Kidney tubule cell (primary cell): ENCODE results near the gene ADAMTS7.
"Not testable (repeated sequence)": the region's sequence is repeated elsewhere in the genome, so short reads cannot be mapped to it uniquely, and the experiment has no call there.

Source experiments
- DNase-seq: peaks from one replicate; pipeline ENCODE4 v3.0.0-alpha.2; 2018; ENCODE audit warnings: low spot score

ADAMTS7 gene

GRCh38 chr15:78828920-78829319 is 17.7 kb upstream of the ADAMTS7 start:
- DNase-seq: no peak

- peak; percentile 25 for DNase-seq
These were observed 11.2 kb upstream of the ADAMTS7 start for GRCh38 chr15:78822514-78822913.

- DNase-seq: no peak
These were observed 540 bp upstream of the ADAMTS7 start for GRCh38 chr15:78811825-78812183.

- peak; percentile 22 for DNase-seq
These were observed 721 bp downstream of the ADAMTS7 start for GRCh38 chr15:78810362-78811123.

DNA sequence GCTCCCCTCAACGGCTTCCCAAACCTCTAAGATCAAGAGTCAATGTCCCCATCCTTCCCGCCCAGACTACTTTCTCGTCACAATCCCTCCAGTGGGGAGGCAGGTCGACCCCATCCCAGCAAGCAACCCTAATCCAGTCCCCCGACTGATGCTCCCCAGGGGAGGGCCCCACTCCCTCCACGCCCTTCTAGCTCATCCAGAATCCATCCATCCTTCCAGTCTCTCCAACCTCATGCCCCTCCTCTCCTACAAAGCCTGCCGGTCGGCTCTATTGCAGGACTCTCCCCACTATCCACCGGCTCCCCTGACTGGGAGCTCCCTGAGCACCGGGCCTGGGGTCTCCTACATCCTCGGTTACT is 1.3 kb downstream of the ADAMTS7 start:
- no peak for DNase-seq

DNA sequence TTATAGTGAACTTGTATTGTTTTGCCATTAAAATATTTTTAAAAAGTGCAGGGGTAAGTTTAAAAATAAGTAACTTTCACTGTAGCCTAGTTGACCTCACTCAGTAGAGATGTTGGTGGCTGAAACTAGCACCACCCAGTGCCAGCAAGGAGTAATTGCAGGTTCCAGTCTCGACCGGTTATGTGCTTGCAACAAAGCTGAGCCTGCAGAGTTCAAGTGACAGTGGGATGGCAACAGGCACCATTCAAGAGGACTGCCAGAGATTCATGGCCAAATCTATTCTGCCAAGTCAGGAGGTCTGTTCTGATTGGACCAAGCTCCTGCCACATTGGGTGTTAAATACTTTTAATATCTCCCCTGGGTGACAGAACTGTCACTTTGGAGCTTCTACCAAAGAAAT is 2.7 kb downstream of the ADAMTS7 start:
- peak; percentile 42 for DNase-seq

DNA sequence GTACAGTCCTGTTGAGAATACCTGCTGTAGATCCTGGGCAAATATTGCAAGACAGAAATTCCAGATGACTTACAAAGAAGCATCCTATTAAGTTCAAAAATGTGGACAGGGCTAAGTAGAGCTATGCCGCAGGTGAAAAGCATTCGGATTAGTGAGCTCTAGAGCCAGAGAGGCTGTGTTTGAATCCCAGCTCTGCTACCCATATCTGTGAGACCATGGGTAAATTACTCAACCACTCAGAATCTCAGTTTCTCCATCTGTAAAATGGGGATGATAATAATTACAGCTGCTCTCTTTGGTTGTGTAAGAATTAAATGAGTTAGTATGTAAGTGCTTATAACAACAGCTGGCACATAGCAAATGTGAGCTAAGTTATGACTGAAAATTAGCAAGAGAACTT is 3.9 kb downstream of the ADAMTS7 start:
- DNase-seq: no peak

DNA sequence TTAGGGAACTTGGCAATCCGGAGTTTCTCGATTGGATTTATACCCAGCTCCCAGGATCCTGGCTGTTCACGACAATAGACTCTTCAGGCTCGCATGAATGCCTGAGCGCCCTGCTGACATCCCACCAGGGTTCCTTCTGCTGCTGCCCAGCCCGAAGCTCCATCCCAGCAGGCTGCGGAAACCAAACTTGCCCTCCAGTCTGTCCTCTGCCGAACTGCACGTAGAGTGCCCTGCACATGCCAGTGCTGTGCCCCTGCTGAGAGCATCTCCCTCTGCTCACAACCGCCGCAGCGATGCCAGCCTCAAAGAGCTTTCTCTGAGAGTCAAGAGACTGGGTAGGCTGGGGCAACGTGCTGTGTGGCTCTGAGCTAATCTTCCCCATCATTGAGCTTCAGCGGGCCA is 6.9 kb downstream of the ADAMTS7 start:
- no peak for DNase-seq

DNA sequence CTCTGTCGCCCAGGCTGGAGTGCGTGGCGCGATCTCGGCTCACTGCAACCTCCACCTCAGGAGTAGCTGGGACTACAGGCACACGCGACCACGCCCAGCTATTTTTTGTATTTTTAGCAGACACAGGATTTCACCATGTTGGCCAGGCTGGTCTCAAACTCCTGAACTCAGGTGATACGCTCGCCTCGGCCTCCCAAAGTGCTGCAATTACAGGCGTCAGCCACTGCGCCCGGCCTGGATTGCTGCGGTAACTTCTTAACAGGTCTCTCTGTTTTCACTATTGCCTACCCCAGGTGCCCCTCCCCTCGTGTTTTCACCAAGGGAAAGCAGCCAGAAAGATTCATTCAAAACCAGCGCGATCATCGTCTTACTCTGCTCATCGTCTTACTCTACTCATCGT is 10.5 kb downstream of the ADAMTS7 start:
- no peak for DNase-seq

- DNase-seq: no peak
These were observed 11.1 kb downstream of the ADAMTS7 start for GRCh38 chr15:78800189-78800588.

DNA sequence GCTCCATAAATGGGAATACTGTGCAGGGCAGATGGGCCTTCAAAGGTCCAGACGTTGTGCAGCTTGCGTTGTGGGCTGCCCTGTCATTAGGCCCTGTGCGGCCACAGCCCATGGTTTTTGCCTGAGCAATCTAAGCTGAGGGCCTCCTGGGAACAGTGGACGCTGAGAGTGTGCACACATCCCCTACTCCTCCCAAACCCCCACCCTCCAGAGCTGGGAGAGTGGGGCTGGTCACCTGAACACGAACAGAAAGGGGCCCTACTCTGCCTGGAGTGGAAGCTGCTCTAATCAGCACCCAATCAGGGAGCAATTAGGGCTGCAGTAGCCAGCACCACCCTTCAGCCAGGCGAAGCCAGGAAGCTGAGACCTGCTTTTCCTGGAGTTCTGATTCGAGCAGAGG is 12.2 kb downstream of the ADAMTS7 start:
- not testable (repeated sequence) for DNase-seq

GRCh38 chr15:78798355-78798754 is 12.9 kb downstream of the ADAMTS7 start:
- DNase-seq: peak; percentile 31

DNA sequence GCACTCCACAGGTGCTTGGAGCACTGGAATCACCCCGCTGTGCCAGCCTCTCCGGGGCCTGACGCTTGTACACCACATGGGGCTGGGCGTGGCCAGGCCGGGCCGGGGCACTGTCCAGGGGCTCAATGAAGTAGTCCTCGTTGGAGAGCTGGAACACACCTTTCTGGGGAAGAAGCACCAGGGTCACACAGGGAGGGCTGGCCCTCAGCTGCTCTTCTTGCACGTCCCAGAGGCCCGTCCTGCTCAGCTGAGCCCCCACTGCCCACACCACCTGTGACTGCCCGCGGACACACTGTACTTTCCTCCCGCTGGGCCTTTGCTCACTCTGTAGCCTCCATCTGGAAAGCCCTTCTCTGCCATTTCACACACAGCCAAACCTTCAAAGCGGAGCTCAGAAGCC is 13.3 kb downstream of the ADAMTS7 start:
- DNase-seq: no peak

DNA sequence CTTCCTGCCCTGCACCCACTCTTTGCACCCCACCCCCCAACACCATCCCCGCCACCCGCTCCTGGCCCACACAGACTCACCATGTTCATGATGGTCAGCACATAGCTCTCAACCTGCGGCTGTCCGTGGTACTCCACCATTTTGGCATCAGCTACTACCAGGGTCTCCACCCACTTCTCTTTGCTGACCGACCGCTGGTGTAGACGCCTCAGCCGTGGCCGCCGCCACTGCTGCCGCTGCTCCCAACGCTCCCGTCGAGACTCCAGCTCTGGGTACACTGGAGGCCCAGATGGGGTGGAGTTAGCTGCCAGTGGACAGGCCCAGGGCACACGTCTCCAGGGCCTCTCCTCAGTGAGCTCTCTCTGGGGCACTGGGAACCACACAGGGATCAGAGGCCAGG is 14.8 kb downstream of the ADAMTS7 start:
- no peak for DNase-seq

GRCh38 chr15:78795043-78795442 is 16.2 kb downstream of the ADAMTS7 start:
- no peak for DNase-seq

DNA sequence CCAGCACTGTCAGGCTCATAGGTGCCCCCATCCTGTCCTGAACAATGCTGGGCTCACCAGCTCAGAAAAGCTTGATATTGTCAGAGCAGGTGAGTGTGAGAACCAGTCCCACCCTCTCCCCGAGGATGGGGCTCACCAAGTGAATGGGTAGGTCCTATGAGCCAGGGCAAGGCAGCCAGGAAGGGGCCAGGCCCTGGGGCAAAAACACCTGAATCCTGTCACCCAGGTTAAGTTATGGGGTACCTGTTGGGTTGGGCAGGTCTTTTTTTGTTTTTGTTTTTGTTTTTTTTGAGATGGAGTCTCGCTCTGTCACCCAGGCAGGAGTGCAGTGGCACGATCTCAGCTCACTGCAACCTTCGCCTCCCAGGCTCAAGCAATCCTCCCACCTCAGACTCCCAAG is 16.8 kb downstream of the ADAMTS7 start:
- DNase-seq: not testable (repeated sequence)

DNA sequence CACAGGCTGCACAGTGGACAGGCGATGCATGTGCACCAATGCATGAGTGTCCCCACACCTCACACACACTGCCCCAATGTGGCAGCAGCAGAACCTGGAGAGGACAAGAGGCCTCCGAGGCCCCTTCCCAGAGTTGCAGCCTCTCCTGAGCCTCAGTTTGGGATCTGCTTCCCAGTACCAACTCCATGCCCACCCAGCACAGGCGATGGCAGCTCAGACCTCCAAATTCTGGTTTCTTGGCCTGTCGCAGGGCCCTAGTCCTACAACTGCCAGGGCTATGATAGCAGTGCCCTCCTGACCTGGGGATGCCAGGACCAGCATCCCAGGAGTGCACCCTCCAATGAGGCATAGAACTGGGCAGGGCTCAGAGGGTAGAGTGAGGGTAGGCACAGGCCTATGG is 19.9 kb downstream of the ADAMTS7 start:
- no peak for DNase-seq

DNA sequence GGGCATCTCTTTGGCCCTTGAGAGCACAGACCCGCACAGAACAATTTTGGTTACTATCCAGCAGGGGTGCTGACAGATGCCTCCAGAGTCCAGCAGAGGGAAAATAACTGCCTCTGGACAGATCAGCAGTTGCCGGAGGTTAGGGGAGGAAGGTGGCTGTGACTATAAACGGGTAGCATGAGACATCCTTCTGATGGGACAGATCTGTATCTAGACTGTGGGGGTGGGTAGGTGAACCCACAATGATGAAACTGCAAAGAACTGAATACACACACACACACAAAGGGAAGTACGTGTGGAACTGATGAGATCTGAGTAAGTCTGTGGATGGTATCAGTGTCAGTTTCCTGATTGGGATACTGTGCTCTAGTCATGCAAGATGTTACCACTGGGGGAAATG is 21.2 kb downstream of the ADAMTS7 start:
- DNase-seq: no peak

DNA sequence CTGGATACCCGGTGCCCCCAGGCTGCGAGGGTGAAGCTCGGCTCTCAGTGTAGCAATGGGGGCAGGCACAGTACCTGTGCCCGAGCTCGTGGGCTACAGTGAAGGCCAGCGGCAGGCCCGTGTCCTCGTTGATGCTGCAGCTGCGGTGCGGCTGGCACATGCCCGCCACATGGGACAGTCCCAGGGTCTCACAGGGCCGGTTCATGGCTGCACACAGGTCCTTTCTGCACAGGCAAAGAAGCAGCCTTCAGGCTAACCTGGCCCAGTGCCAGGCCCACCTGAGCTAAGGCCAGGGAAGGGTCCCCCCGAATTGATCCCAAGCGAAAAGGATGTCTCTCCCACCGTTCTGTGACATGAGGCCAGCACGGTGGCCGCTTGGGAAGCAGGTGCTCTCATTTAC is 21.6 kb downstream of the ADAMTS7 start:
- DNase-seq: no peak

DNA sequence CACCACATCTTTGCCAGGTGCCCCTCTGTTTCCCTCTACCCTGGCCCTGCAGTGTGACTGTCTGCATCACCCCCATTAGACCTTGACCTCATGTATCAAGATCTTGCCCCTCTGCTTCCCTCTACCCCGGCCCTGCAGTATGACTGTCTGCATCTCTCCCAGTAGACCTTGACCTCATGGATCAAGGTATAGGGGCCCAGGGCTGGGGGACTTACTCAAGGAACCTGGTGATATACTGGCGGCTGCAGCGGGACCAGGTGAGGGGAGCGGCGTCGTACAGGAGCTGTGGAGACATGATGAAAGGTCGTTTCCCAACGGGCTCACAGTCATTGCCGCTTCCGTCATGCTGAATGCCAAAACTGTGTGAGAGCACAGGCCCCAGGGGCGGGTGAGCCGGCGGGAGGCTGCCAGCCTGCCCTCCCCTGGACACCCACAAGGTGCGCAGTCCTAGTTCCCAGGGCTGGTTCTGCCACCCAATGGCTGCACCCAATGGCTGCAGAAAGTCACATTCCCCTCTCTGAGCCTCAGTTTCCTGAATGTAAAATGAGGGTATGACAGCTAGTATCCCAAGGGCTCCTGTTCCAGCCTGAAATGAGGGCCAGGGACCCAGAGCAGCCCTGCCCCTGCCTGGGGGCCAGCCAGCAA is 23.1 kb downstream of the ADAMTS7 start:
- no peak for DNase-seq

- not testable (repeated sequence) for DNase-seq
These were observed 28.9 kb downstream of the ADAMTS7 start for GRCh38 chr15:78782402-78782801.

GRCh38 chr15:78781381-78781780 is 29.9 kb downstream of the ADAMTS7 start:
- not testable (repeated sequence) for DNase-seq

GRCh38 chr15:78779975-78780374 is 31.3 kb downstream of the ADAMTS7 start:
- not testable (repeated sequence) for DNase-seq
